Measurements from ENCODE around the gene XCL2.
"Not testable (repeated sequence)": the region's sequence is repeated elsewhere in the genome, so short reads cannot be mapped to it uniquely, and the experiment has no call there.

XCL2 gene

GRCh38 chr1:168543840-168544498 is at the start of gene XCL2:
XCL2 (minus strand) TSS chr1:168543997; CDS start chr1:168543964, 33 bp downstream.
- not testable (repeated sequence) for DNase-seq

- DNase-seq = no peak
Measured at GRCh38 chr1:168591641-168592250, 47.9 kb upstream of the XCL2 start.

- DNase-seq = no peak
Measured at GRCh38 chr1:168591066-168591465, 47.3 kb upstream of the XCL2 start.

- DNase-seq = no peak
Measured at GRCh38 chr1:168589167-168589566, 45.4 kb upstream of the XCL2 start.

GRCh38 chr1:168585937-168586336 is 42.1 kb upstream of the XCL2 start:
- no peak for DNase-seq

GRCh38 chr1:168585191-168585590 is 41.4 kb upstream of the XCL2 start:
- DNase-seq = no peak

GRCh38 chr1:168583571-168583970 is 39.8 kb upstream of the XCL2 start:
- DNase-seq = no peak

- no peak for DNase-seq
Measured at GRCh38 chr1:168582688-168583336, 39.0 kb upstream of the XCL2 start.

GRCh38 chr1:168581817-168582572 is 38.2 kb upstream of the XCL2 start:
- no peak for DNase-seq

- not testable (repeated sequence) for DNase-seq
Measured at GRCh38 chr1:168580991-168581390, 37.2 kb upstream of the XCL2 start.

GRCh38 chr1:168580290-168580689 is 36.5 kb upstream of the XCL2 start:
- not testable (repeated sequence) for DNase-seq

GRCh38 chr1:168578531-168579185 is 34.9 kb upstream of the XCL2 start:
- not testable (repeated sequence) for DNase-seq

- DNase-seq = not testable (repeated sequence)
Measured at GRCh38 chr1:168576245-168576688, 32.5 kb upstream of the XCL2 start, which contains the start of gene XCL1. XCL1 (plus strand) TSS chr1:168576605; CDS start chr1:168576638, 33 bp downstream.

GRCh38 chr1:168574234-168574633 is 30.4 kb upstream of the XCL2 start:
- not testable (repeated sequence) for DNase-seq

- no peak for DNase-seq
Measured at GRCh38 chr1:168572633-168573032, 28.8 kb upstream of the XCL2 start.

- no peak for DNase-seq
Measured at GRCh38 chr1:168570652-168571051, 26.9 kb upstream of the XCL2 start.

- no peak for DNase-seq
Measured at GRCh38 chr1:168568346-168568745, 24.5 kb upstream of the XCL2 start.

GRCh38 chr1:168567568-168567967 is 23.8 kb upstream of the XCL2 start:
- no peak for DNase-seq

GRCh38 chr1:168567007-168567406 is 23.2 kb upstream of the XCL2 start:
- DNase-seq = no peak

GRCh38 chr1:168565825-168566224 is 22.0 kb upstream of the XCL2 start:
- DNase-seq = no peak

- DNase-seq = no peak
Measured at GRCh38 chr1:168561989-168562388, 18.2 kb upstream of the XCL2 start.

- no peak for DNase-seq
Measured at GRCh38 chr1:168560370-168560769, 16.6 kb upstream of the XCL2 start.

- DNase-seq = no peak
Measured at GRCh38 chr1:168556647-168557046, 12.8 kb upstream of the XCL2 start.
